DOHH2 (cell line): ENCODE measurements around the gene ZPLD1.

ENCODE experiments used
- EZH2phosphoT487 ChIP-seq: fragments of 200-600 bp; sonication (generic); IDR thresholded peaks from 2 replicates; pipeline ENCODE4 v1.6.1; 2017; ENCODE audit warnings: borderline replicate concordance, mild to moderate bottlenecking, antibody characterized with exemption, low read length, moderate library complexity, mixed read lengths
- TF ChIP-seq, protein P1 (sequence below): fragments of 200-600 bp; sonication (generic); IDR thresholded peaks from one replicate; pipeline ENCODE4 v1.5.1; 2014; ENCODE audit warnings: antibody characterized with exemption, mild to moderate bottlenecking, low read depth, low read length; ENCODE audit not compliant: poor library complexity, severe bottlenecking

DNA sequence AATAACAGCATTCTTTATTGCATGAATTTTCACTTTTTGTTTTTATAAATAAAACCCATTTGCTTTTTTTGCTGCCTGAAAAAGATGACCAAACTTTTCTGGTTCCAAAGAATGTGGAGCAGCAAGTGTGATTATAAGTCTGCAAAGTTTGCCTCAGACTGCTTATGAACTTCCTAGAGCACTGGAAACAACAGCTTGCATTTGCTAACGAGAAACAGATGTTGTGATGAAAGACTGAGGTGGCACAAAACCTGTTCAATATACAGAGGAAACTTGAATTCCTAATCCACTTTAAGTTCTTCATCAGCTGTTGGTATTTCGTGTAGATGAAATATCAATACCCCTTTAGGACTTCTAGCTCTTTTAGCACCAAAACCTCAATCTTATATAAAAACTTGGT, 9.3 kb downstream of the ZPLD1 start:
- TF ChIP-seq EZH2phosphoT487: no peak
- TF ChIP-seq, protein P1, sequence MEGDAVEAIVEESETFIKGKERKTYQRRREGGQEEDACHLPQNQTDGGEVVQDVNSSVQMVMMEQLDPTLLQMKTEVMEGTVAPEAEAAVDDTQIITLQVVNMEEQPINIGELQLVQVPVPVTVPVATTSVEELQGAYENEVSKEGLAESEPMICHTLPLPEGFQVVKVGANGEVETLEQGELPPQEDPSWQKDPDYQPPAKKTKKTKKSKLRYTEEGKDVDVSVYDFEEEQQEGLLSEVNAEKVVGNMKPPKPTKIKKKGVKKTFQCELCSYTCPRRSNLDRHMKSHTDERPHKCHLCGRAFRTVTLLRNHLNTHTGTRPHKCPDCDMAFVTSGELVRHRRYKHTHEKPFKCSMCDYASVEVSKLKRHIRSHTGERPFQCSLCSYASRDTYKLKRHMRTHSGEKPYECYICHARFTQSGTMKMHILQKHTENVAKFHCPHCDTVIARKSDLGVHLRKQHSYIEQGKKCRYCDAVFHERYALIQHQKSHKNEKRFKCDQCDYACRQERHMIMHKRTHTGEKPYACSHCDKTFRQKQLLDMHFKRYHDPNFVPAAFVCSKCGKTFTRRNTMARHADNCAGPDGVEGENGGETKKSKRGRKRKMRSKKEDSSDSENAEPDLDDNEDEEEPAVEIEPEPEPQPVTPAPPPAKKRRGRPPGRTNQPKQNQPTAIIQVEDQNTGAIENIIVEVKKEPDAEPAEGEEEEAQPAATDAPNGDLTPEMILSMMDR: no peak
